Brain pericyte (primary cell): ENCODE data around the gene ESRRG.

ENCODE experiments used
- DNase-seq: peaks from one replicate; pipeline ENCODE4 v3.0.0-alpha.2; 2012; ENCODE audit warnings: low read depth, low spot score

Gene ESRRG

DNA sequence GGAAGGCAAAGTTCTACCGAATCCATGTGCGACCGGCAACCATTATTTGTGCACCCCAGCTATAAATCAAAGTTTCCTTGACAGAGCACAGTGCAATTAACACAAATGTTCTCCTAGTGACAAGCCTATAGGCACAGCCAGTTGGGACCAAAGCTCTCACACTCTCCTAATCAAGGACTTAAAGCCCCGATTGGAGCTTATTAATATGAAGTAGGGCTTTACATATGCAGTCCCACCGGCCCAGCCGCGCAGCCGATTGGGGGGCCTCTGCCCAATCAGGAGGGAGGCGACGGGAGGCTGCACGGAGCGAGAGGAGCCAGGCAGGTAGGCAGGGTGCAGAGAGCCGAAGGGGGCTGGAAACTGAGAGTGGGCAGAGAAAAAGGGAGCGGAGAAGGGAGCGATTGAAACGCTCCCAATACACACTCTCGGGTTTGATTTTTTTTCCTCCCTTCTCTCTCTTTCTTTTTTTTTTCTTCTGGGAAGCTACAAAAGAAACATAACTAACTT is at the start of gene ESRRG:
ESRRG (minus strand) TSS at position 156 of the 507 bp plus-strand sequence; CDS start at position 26, 130 bp downstream.
- no peak for DNase-seq

DNA sequence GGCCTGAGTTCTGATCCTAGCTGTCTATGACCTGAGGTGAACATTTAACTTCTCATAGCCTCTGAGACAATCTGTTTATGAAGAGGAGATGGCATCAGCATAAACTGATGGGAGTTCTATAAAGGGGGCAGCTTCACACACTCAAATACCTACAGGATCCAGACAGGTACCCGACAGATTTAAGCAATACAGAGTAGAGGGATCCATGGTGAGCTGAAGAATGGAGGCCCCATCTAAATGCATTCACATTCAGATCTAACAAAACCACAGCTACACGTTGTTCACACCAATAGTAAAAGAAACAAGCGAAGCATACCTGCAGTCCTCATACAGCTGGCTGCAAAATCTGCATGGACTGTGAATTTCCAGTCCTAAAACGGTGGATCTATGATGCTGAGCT is 48.7 kb upstream of the ESRRG start:
- no peak for DNase-seq

DNA sequence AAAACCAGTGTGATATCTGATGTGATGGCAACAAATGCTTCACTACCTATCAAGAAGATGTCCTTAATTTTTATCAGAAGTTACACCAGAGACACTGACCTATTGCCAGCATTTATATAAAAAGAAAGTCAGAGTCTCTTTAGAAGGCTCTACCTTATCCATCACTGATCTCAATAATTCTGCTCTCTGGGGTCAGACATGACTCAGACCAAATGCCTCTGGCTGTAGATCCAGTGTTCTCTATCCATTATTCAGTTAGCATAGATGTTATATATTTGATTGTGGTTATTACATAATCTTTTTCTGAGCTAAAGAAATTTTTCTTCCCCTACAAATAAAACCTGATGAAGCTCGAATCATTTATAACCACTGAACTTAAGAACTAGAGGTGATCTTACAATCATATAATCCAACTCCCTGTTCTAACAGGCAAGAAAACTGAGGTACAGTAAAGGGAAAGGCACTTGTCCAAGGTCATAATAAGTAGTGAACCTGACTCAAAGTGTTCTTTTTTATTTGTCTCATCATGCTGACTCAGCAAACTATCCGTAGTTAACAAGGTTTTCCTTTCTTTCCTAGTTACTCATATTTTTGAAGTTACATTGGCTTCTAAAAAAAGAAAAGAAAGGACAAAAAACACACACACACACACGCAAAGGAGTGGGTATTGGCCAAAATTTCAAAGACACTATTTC is 43.6 kb upstream of the ESRRG start:
- DNase-seq = no peak

DNA sequence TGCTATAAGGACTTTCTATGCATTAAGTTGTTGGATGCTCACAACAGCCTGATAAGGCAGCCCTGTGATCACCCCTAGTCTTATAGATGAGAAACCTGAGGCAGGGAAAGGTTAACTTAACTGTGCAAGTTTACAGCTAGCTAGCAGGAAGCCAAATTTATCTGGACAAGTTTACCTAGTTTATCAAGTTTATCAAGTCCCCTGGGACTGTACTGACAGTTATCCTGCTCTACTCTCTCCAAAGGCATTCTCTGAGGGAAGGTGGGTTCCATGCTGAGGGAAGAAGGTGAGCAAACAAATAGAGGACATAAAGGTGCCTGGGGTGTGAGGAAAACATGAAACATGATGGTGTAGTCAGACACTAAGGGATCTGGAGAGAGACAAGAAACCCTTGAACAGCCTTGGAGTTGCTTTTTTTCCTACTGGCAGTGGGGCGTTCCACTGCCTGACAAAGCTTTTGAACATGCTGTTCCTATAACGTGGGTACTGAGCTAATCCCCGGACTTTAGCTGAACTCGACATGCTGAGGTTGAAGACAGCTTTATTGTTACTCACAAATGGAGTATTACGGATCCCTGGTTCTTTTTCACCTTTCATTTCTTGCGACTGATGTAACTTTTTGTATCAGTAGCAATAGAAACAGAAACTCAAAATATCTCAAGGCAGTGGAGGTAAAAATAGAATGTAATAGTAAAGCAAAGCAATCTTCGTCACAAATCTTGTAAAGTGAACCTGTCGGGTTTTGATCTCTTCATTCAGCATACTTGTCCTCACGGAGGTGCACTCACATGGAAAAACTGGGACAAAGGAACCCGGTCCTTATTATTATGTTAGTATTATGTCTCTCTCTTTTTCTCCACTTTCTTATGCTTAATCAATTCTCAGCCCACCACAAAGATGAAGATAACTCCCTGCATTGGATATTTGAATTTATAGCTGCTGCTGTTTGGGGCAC is 42.4 kb upstream of the ESRRG start:
- DNase-seq = no peak

DNA sequence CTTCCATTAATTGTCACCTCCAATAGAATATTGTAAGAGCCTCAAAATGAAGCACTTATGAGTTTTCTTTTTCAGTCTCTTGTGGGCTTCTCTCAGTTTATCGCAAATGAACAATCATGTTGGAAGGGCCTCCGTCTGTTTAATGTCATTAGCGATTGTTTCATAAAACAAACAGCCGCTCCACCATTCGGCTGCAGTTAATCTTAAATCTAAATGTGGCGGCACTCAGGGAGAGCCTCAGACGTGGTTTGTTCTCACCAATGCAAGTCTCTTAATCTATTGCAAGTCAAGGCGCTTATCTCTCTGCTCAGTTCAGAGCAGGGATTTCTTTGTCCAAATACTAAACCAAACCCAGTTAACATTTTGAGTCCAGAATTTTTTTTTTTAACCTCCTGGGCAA is 34.9 kb upstream of the ESRRG start:
- DNase-seq = no peak

DNA sequence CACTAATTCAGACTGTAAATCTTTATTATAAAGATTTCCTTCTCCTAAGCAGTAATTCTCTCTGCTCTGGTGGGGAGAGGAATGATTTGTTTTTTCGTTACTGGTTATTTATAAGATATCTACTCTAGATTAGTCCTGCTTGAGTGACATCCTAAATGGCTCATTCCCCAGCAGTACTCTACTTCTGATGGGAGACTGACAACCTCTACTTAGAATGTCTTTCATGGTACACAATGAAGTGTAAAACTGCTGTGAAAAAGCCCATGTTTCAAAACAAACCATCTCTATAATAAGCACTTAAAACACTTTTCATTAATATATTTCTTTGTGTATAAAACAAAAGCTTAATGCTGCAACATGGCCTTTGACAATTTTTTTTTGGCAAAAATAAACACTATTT is 33.9 kb upstream of the ESRRG start:
- DNase-seq = no peak

DNA sequence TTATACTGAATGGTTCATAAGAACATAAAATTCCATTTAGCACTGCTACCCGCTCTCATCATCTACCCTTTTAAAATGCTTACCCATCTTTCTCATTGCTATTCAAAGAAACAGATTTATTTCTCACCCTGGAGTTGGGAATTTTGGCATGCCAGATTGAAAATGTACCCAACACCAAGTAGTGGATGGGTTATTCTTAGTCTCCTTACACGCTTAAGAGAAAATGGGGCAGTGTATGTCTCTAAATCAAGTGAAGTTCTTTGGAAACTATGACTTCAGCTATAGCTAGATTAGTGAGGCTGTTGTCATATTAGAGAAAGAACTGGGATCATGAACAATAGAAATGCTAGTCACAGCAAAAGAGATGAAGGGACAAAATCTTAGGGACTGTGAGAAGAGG is 27.7 kb upstream of the ESRRG start:
- no peak for DNase-seq

DNA sequence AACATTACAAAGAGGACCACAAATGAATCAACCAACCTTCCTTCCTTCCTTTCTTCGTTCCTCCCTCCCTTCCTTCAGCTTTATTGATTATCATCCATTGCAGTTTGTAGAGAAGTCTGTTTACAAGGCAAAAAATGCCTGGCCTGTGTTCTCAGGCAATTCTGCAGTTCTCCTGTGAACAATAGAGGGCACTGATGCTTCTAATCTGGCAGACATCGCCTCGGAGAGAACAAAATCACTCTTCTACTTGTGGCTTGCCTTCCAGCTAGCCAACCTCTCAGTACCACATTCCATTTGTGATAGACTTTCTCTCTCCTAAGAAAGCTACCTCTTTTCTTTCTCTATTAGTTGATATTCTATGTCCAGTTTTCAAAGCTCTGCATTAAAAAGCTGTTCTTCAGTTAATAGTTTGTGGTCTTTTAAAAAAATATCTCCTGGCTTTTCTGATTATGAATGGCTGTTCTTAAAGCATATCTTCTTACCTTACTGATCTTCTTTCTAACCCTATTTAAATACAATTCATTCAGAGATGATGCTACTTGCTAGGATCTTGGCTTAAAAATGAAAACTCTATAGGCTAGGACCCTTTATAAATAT is 26.9 kb upstream of the ESRRG start:
- DNase-seq = no peak

DNA sequence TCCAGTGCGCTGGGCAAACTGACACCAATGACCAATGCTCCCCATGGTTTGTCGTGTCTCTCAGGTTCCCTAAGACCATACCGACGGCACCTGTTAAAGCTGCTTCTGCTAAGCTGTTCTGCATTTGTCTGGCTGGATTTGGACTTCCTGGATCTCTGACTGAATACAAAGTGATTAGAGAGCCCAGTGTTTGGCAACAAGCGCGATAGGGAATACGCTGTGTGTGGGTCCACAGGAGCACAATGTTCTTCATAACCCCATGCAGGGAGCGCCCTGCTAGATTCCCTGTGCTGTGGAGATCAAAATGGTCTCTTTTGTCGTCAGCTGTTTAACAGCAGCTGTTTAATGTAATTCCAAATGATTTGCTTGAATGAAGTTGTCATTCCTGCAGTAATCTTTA is 26.0 kb upstream of the ESRRG start:
- DNase-seq = no peak

DNA sequence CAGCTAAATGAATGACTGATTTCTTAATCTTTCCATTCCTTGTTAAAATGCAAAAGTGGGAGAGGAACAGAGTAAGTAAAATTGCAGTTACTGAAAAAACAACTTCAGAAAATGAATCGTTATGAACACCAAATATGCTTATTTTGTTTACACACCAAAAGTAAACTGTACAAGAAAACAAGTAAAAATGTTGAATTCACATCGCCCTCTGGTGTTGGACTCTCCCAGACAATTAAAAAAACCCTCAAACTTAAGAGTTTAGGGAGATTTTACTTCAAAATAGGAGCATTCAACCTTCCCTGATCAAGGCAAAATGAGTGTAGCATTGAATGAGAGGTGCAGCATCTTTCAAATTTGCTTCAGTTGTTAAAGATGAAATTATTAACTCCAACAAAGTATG is 19.4 kb upstream of the ESRRG start:
- no peak for DNase-seq

DNA sequence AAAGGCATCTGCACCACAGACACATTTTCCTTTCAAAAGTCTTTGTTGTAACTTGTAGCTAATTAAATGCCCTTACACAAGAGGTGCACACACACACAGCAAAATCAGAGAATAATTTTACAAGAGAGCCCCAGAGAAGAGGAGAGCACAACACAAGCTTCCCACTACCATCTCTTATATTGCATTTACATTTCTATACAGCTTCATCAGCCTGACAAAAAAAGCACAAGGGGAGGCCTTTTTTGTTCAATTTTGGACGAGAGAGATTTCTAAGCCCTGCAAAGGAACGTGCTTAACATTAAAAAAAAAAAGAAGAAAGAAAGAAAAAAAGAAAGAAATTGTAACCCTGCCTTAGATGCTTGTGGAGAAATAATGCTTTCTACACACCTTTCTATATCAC is 17.1 kb upstream of the ESRRG start:
- DNase-seq = no peak

DNA sequence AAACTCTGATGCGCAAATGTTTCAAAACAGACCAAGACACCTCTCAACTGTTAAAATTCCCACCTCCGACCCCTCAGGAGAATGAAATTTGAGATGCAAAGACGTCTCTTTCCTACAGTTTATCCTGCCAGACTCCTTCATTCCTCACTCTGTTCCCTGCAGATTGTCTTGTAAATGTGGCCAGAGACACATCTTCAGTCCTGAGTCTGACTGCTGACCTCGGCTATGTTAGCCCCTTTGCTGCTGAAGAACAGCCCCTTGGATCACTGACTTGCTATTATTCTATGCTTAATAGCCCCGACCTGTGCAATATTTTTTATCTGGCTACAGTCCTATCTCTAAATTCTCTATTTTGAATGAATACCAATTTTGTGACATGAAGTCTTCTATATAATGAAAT is 16.6 kb upstream of the ESRRG start:
- DNase-seq = no peak

DNA sequence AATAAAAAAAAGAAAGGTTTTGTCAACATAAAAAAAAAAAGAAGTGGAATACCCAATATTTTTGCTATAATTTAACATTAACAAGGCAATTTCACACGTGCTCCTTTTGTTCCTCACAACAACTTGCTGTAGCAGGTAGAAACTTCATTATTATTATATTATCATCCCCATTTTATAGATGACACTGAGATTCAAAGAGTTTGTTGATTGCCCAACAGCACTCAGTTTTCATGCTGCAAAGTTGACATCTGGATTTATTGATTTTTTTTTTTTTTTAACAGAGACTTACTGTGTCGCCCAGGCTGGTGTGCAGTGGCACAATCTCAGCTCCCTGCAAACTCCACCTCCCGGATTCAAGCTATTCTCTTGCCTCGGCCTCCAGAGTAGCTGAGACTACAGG is 8.9 kb upstream of the ESRRG start:
- no peak for DNase-seq

DNA sequence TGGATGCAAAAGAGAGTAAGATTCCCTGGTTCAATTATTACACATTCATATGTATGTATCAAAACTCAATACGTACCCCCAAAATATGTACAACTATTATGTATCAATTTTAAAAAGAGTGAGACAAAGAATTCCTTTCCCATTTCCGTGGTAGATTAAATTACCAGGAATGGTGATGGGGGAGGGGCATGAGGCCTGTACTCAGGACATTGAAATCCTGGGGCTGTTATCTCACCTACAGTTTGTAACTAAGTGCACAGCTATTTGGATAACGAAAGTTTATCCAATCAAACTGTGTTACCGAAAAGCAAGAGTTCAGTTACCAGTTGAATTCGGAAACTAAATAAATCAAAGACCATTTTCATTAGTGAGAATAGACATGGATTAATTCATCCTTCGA is 8.3 kb upstream of the ESRRG start:
- no peak for DNase-seq

DNA sequence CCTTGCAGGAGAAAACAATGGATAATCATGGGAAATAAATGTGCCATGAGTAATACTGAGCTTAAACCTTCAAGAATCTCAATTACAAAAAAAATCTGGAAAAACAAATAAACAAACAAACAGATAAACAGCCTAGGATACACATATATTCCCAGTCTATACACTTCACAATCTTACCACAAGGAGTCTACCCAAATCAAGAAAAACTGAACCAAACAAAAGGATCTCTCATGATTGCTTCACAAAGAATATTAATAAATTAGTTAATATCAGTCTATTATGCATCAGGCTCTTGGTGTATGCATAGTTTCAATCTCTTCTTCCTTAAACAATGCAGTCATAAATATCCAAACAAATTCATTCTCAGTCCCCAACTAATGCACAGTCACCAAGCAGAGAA is 3.2 kb upstream of the ESRRG start:
- DNase-seq = no peak

DNA sequence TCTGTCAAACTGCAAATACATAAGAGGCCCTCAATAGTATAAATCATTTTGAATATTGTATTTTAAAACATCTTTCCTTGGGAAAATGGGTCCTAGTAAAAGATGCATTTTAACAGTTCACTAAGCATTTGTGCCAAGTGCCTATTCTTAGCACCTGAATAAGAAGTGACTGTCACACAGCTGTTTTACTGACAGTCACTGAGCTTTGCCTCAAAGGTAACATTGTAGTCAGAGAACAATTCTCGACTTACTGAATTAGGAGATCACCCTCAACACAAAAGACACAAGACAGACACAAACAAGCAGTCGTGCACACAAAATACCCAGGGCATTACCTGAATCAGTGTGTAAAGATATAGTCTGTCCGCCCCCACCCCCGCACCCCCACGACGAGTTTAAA is 408 bp downstream of the ESRRG start:
- DNase-seq = no peak

DNA sequence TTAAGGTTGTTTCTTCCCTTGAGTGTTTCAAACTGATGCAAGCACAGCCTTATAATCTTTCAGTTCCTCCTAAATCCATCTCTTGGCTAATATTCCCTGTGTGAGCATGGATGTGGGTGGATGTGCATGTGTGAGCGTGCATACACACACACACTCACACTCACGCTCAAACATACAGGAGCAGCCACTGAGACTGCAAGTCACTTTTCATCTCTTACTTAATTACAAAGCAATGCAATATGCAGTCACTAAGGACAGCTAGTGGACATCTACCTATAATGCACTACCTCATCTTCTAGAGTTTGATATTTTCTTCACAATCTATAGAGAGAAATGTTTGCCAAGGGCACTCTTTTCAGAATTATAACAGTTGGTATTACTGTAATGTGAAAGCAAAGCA is 1.4 kb downstream of the ESRRG start:
- DNase-seq = no peak

DNA sequence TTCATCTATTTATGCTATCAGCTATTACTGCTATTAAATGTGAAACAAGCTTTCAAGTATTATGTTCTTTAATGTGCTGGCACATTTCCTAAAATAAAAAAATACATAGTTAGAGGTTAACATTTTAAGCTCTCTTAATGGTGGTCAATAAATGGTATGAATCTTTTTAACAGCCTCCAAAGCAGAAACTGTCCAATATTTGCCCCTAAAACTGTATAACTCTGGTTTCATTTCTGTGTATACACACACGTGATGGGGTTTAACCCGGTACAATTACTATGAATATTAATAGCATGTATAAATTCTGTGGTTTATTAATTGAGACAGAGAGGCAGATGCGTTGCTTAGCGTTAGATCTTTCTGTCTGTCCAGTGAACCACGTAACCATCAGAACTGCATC is 2.2 kb downstream of the ESRRG start:
- no peak for DNase-seq

DNA sequence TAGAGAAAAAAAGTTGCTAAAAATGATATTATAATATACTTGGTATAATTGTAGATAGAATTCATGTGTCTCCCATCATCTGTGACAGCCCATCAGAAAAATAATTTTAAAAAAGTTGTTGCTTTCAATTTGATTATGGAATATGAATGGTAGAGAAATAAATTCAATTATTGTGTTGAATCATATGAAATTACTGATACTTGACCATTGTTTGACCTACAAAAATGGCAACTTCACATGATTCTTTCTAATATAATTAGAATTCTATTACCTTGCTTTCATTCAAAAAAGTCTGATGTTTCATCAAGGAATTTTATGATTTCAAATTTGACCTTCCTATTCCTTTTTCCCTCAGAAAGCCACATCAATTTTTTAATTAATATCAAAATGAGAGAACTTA is 11.5 kb downstream of the ESRRG start:
- DNase-seq = no peak

DNA sequence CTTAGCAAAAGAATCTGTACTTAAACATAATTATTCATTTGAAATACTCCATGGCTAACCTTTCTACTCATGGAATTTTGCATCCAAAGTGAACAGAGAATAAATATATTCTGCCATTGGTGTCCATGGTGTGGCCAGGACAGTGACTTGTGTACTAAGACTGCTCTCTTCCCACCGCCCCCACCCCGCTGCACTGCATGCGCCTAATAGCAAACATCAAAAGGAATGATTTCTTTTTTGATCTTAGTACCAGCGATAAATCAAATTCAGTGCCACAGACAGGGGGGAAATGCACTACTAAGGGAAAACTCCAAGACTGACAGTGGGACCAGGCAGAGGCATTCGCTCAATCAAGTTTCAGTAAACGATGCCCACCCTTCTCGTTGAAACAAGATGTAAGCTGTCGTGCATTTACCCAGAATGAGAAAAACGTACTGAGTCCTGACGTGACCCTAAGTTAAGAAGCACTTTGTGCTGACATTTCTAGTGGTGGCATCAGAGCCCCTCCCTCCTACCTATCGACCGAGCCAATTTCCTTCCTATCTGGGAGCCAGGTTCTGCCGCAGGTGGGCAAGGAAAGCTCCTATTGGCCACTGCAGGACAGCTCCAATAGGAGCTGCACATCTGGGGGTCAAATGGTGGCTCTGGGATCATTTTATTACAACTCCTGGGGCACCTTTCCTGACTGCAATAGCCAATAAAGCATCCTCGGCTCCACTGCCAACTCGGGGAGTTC is 12.5 kb downstream of the ESRRG start:
- DNase-seq = no peak

DNA sequence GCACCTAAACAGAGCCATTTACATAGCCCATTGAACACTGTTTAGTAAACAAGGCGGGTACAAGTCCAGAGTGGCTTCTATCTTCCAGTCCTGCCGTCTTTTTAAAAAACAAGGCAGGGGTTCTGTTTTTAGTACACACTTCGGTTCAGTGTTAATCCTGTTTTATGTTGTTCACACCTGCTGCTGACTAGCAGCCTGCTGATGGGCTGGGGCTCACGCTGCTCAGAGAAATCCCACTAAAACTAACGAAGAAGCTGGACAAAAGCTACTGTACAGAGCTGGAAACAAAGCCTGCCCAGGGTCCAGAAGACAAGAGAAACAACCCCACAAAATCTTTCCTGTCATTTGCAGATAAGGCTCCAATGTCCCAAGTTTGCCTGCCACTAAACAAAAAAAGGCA is 13.2 kb downstream of the ESRRG start:
- no peak for DNase-seq

DNA sequence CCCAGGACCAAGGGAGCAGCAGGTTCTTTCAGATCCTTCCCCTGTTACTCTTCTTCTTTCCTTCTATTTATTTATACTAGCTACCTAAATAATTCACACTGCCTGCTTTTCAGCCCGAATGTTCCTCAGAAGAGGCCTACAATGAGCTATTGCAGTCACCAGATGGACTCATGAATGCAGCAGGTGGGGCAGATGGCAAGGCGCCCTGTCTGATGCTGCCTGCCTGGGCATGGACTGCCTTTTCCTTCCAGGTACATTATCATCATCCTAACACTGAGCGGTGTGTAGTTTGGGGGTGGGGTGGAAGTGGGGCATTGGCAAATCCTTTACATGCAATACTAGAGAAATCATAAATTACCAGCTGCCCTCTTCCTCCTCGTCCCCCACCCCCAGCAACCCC is 17.6 kb downstream of the ESRRG start:
- no peak for DNase-seq
